HepG2 (cell line): ENCODE results near the gene NAIF1. TPM values are rescaled to one million over a fixed set of nuclear protein-coding genes. Genes with fewer than 3 reads are reported as not detected.

Experiments used
- BORCS8-MEF2B ChIP-seq: sonication (generic); formaldehyde crosslinking; IDR thresholded peaks from 2 replicates; pipeline ENCODE4 v1.8.0; 2022; ENCODE audit warnings: mild to moderate bottlenecking, missing genetic modification reagents
- HNRNPUL1 ChIP-seq: fragments of 200-400 bp; formaldehyde crosslinking; IDR thresholded peaks from 2 replicates; pipeline ENCODE4 v1.6.1; 2017; ENCODE audit warnings: low read depth, mild to moderate bottlenecking, low read length, moderate library complexity
- IRX3 ChIP-seq: sonication (generic); formaldehyde crosslinking; IDR thresholded peaks from 2 replicates; pipeline ENCODE4 v1.8.1; 2023; ENCODE audit warnings: mild to moderate bottlenecking, low read depth, missing genetic modification reagents, borderline replicate concordance
- KIAA2018 ChIP-seq: sonication (generic); formaldehyde crosslinking; IDR thresholded peaks from 2 replicates; pipeline ENCODE4 v1.5.0; 2020; ENCODE audit warnings: mild to moderate bottlenecking, missing genetic modification reagents, borderline replicate concordance
- MAZ ChIP-seq, 2 experiments: sonication (generic) in 1 of 2; formaldehyde crosslinking in 1 of 2; IDR thresholded peaks; 2 replicates each; pipeline versions ENCODE4 v1.5.0 to v1.6.1; 2012 to 2020; ENCODE audit warnings: low read depth in 2 of 2, mild to moderate bottlenecking in 2 of 2, borderline replicate concordance in 1 of 2, improper control_type of control experiment in 1 of 2, low read length in 1 of 2, missing genetic modification reagents in 1 of 2, moderate library complexity in 1 of 2
- NAIF1 ChIP-seq: sonication (generic); formaldehyde crosslinking; IDR thresholded peaks from 2 replicates; pipeline ENCODE4 v1.5.0; 2020; ENCODE audit warnings: mild to moderate bottlenecking, missing genetic modification reagents, borderline replicate concordance
- NFATC3 ChIP-seq: sonication (generic); formaldehyde crosslinking; IDR thresholded peaks from 2 replicates; pipeline ENCODE4 v1.5.1; 2020; ENCODE audit warnings: mild to moderate bottlenecking, missing genetic modification reagents
- NR2F2 ChIP-seq: IDR thresholded peaks from 2 replicates; pipeline ENCODE4 v1.6.1; 2012; ENCODE audit warnings: low read depth, inconsistent platforms, borderline replicate concordance
- RBM39 ChIP-seq: fragments of 200-400 bp; formaldehyde crosslinking; IDR thresholded peaks from one replicate; pipeline ENCODE4 v1.6.1; 2018; ENCODE audit warnings: antibody characterized with exemption, mild to moderate bottlenecking, low read depth, low read length; ENCODE audit not compliant: poor library complexity, severe bottlenecking
- SOX13 ChIP-seq, 3 experiments: fragments of 450-650 bp in 1 of 3; sonication (generic) in 1 of 3; formaldehyde crosslinking in 1 of 3; IDR thresholded peaks in 2 of 3; conservative IDR thresholded peaks in 1 of 3; 2 replicates each; pipeline versions ENCODE4 v1.5.0 to v1.6.1; 2016 to 2020; ENCODE audit warnings: antibody characterized with exemption in 1 of 3, mild to moderate bottlenecking in 1 of 3, missing compliant biosample characterization in 1 of 3, missing genetic modification reagents in 1 of 3, moderate library complexity in 1 of 3
- THAP7 ChIP-seq: sonication (generic); formaldehyde crosslinking; IDR thresholded peaks from 2 replicates; pipeline ENCODE4 v1.8.1; 2023; ENCODE audit warnings: mild to moderate bottlenecking, missing genetic modification reagents
- TMF1 ChIP-seq: sonication (generic); formaldehyde crosslinking; IDR thresholded peaks from 2 replicates; pipeline ENCODE4 v1.8.1; 2022; ENCODE audit warnings: low read depth, missing genetic modification reagents
- WIZ ChIP-seq: sonication (generic); formaldehyde crosslinking; IDR thresholded peaks from 2 replicates; pipeline ENCODE4 v1.5.1; 2020; ENCODE audit warnings: mild to moderate bottlenecking, missing genetic modification reagents
- ZNF710 ChIP-seq: sonication (generic); formaldehyde crosslinking; IDR thresholded peaks from 2 replicates; pipeline ENCODE4 v1.5.0; 2020; ENCODE audit warnings: mild to moderate bottlenecking, missing genetic modification reagents, borderline replicate concordance
- ZNF788 ChIP-seq: sonication (generic); formaldehyde crosslinking; IDR thresholded peaks from 2 replicates; pipeline ENCODE4 v1.5.0; 2020; ENCODE audit warnings: mild to moderate bottlenecking, missing genetic modification reagents, borderline replicate concordance
- ZNF792 ChIP-seq: IDR thresholded peaks from 2 replicates; pipeline ENCODE4 v1.6.1; 2016
- ZSCAN20 ChIP-seq: sonication (generic); formaldehyde crosslinking; IDR thresholded peaks from 2 replicates; pipeline ENCODE4 v1.4.0; 2020; ENCODE audit warnings: missing genetic modification reagents, mild to moderate bottlenecking, borderline replicate concordance
- ZSCAN9 ChIP-seq: IDR thresholded peaks from 2 replicates; pipeline ENCODE4 v1.6.1; 2016; ENCODE audit warnings: borderline replicate concordance
- polyA plus RNA-seq, 8 experiments: library from polyadenylated mRNA; depleted of rRNA in 3 of 8; stranded (reverse) in 7 of 8; unstranded in 1 of 8; fragments of >200 nt; fragmentation: Illumina TruSeq in 4 of 8; extraction: Trizol in 4 of 8; gene quantifications; 2 replicates each; pipeline versions ENCODE4 v1.2.1 to v1.2.3, GENCODE V29; 2011 to 2016; ENCODE audit warnings: low read depth in 4 of 8, missing spikeins in 1 of 8, mixed read lengths in 1 of 8; ENCODE audit not compliant: insufficient read depth in 1 of 8
- total RNA-seq, 5 experiments: library from RNA; depleted of rRNA; stranded (reverse); fragments of >200 nt; fragmentation: Illumina TruSeq; extraction: Trizol; gene quantifications; 2 replicates each; pipeline ENCODE4 v1.2.3, GENCODE V29; 2016; ENCODE audit warnings: low read depth in 1 of 5

The NAIF1 gene
- total and polyA plus RNA-seq, 2 of the 13 experiments (the other 11 are each of a cell fraction or from before 2014, with no cell fraction given) = 6.0 to 6.9 TPM

GRCh38 chr9:128043467-128043868 is 23.7 kb downstream of the NAIF1 start (continued):
- TF ChIP-seq MAZ (IDR thresholded peaks at IDR 0.05; ENCODE audit: borderline replicate concordance, low read depth, low read length) (no peak), MAZ (CRISPR knock-in tag; IDR thresholded peaks at IDR 0.05; ENCODE audit: low read depth) (0 out of 2 replicates have a peak, but pooled peaks have one; percentile 35), NFATC3 (CRISPR knock-in tag) (no peak), THAP7 (no peak), NR2F2 (no peak), HNRNPUL1 (no peak), SOX13 (IDR thresholded peaks at IDR 0.05) (no peak), SOX13 (CRISPR knock-in tag; conservative IDR thresholded peaks at IDR 0.05 in 1 of 2, IDR thresholded peaks at IDR 0.05 in 1 of 2) (peak in 1 of 2 experiments; percentile 49; a peak in 1 of 4 replicates), BORCS8-MEF2B (CRISPR knock-in tag) (no peak; the same call in 1 of the 2 replicates), ZNF788 (0 out of 2 replicates have a peak, but pooled peaks have one; percentile 42), RBM39 (no peak), IRX3 (CRISPR knock-in tag) (no peak), TMF1 (no peak), KIAA2018 (CRISPR knock-in tag) (no peak), ZSCAN20 (CRISPR knock-in tag) (no peak), WIZ (CRISPR knock-in tag) (no peak), ZNF710 (CRISPR knock-in tag) (0 out of 2 replicates have a peak, but pooled peaks have one; percentile 55), NAIF1 (CRISPR knock-in tag) (peak; percentile 82), ZSCAN9 (no peak), ZNF792 (CRISPR knock-in tag) (no peak)
